ENCODE measurements around the gene MAP3K7.

DNA sequence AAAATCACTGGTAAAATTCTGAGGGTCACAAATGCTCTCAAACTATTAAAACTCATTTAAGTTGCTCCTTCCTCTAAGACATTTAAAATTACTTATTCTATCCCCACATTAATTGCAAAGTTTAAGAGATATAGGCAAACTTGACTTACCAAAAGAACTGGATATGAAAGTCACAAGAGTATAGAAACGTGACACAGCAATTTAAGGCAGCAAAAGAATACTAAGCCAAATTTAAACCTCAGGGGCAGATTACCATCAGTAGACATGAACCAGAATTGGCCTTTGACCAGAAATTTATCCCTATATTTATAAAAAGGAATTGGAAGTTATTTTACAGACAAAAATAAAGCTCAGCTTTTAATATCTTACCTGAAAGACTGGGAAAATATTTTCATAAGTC is 56.0 kb downstream of the MAP3K7 start:
- TF ChIP-seq, protein P1, sequence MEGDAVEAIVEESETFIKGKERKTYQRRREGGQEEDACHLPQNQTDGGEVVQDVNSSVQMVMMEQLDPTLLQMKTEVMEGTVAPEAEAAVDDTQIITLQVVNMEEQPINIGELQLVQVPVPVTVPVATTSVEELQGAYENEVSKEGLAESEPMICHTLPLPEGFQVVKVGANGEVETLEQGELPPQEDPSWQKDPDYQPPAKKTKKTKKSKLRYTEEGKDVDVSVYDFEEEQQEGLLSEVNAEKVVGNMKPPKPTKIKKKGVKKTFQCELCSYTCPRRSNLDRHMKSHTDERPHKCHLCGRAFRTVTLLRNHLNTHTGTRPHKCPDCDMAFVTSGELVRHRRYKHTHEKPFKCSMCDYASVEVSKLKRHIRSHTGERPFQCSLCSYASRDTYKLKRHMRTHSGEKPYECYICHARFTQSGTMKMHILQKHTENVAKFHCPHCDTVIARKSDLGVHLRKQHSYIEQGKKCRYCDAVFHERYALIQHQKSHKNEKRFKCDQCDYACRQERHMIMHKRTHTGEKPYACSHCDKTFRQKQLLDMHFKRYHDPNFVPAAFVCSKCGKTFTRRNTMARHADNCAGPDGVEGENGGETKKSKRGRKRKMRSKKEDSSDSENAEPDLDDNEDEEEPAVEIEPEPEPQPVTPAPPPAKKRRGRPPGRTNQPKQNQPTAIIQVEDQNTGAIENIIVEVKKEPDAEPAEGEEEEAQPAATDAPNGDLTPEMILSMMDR (conservative IDR thresholded peaks at IDR 0.05; ENCODE audit: low read length) = no peak
- no peak for TF ChIP-seq EZH2phosphoT487 (IDR thresholded peaks at IDR 0.05; ENCODE audit: borderline replicate concordance)
